HEK293 (cell line): Measurements from ENCODE around the gene SUV39H2.

Experiments
- BCL11A ChIP-seq: fragments of 450-650 bp; formaldehyde crosslinking; IDR thresholded peaks from 2 replicates; pipeline ENCODE4 v1.5.1; 2016; ENCODE audit warnings: low read depth, missing biosample characterization, missing genetic modification characterization
- REST ChIP-seq: fragments of 450-650 bp; formaldehyde crosslinking; IDR thresholded peaks from 2 replicates; pipeline ENCODE4 v1.5.1; 2016; ENCODE audit warnings: missing biosample characterization, missing genetic modification characterization

GRCh38 chr10:14833106-14833505, 45.6 kb upstream of the SUV39H2 start:
- TF ChIP-seq BCL11A (tag by site-specific recombination): no peak
- no peak for TF ChIP-seq REST
